Mucosa of stomach (tissue), 1 donor: ENCODE data around the gene NFIA.

Source experiments
- H3K27me3 ChIP-seq: one replicate; pipeline ENCODE4 v1.7.0; 2013; ENCODE audit warnings: mild to moderate bottlenecking, low read length; ENCODE audit not compliant: control insufficient read depth, insufficient read depth
- H3K36me3 ChIP-seq: one replicate; pipeline ENCODE4 v1.7.0; 2013; ENCODE audit warnings: low read length; ENCODE audit not compliant: control insufficient read depth, insufficient read depth
- H3K4me1 ChIP-seq: one replicate; pipeline ENCODE4 v1.7.0; 2013; ENCODE audit warnings: mild to moderate bottlenecking, low read length; ENCODE audit not compliant: control insufficient read depth, insufficient read depth
- H3K4me3 ChIP-seq: one replicate; pipeline ENCODE4 v1.7.0; 2013; ENCODE audit warnings: low read length
- H3K9ac ChIP-seq: one replicate; pipeline ENCODE4 v1.7.0; 2013; ENCODE audit warnings: mild to moderate bottlenecking, low read length, moderate library complexity
- H3K9me3 ChIP-seq: one replicate; pipeline ENCODE4 v1.7.0; 2013; ENCODE audit warnings: mild to moderate bottlenecking, low read length, moderate library complexity; ENCODE audit not compliant: control insufficient read depth
- donor health status: Pancreatic carcinoma.

The NFIA gene

GRCh38 chr1:61450872-61451571, 368.7 kb downstream of the NFIA start:
- Histone ChIP-seq H3K9ac (no peak overlapping the region), H3K9me3 (no peaks in the 10 kb centered on the region), H3K36me3 (no peaks in the 10 kb centered on the region), H3K27me3 (no peaks in the 10 kb centered on the region), H3K4me3 (no peak overlapping the region), H3K4me1 (peaks cover 37% of the 10 kb centered on the region)

GRCh38 chr1:61451572-61451968, 369.2 kb downstream of the NFIA start:
- H3K9me3 ChIP-seq, result no peaks in the 10 kb centered on the region
- H3K9ac ChIP-seq, result no peak overlapping the region
- no peaks in the 10 kb centered on the region for H3K27me3 ChIP-seq
- no peak overlapping the region for H3K4me3 ChIP-seq
- H3K36me3 ChIP-seq, result no peaks in the 10 kb centered on the region
- H3K4me1 ChIP-seq, result peaks cover 32% of the 10 kb centered on the region

DNA sequence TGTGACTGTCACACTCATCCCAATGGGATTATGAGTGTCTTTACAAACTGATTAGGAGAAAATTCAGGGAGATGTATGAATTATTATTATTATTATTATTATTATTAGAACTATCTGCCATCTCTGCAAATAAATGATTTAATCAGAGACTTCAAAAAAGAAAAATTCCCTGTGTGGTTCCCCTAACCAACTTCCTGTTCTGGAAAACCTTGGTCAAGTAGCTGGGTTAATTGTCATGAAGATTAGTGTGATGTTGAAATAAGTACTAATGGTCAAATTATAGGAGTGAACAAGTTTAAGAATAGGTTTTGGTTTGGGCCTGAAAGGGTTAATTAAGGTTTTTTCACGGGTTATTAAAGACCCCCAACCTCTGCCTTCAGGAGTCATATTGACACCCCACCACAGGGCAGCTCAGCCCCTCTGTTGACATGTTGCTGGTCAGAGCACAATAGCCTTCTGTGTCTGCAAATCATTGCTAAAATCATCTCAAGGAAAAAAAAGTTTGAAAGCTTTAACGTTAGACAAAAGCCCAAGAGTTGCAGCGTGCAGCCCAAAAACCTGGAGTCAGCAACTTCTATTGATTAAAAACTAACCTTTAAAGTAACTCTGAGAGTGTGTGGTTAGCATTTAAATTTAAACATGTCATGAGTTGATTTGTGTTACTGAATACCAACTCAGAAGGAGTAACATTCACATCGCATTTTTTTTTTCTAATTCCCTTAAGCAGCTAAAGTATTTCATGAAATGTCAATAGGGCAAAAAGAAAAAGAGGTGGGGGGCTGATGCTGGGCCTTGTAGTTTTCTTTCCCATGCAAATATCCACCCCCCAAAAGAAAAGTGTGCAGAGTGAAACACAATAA, 370.0 kb downstream of the NFIA start:
- Histone ChIP-seq H3K27me3 (no peaks in the 10 kb centered on the region), H3K36me3 (no peaks in the 10 kb centered on the region), H3K9ac (no peak overlapping the region), H3K4me1 (peaks cover 32% of the 10 kb centered on the region), H3K4me3 (no peak overlapping the region), H3K9me3 (no peaks in the 10 kb centered on the region)

DNA sequence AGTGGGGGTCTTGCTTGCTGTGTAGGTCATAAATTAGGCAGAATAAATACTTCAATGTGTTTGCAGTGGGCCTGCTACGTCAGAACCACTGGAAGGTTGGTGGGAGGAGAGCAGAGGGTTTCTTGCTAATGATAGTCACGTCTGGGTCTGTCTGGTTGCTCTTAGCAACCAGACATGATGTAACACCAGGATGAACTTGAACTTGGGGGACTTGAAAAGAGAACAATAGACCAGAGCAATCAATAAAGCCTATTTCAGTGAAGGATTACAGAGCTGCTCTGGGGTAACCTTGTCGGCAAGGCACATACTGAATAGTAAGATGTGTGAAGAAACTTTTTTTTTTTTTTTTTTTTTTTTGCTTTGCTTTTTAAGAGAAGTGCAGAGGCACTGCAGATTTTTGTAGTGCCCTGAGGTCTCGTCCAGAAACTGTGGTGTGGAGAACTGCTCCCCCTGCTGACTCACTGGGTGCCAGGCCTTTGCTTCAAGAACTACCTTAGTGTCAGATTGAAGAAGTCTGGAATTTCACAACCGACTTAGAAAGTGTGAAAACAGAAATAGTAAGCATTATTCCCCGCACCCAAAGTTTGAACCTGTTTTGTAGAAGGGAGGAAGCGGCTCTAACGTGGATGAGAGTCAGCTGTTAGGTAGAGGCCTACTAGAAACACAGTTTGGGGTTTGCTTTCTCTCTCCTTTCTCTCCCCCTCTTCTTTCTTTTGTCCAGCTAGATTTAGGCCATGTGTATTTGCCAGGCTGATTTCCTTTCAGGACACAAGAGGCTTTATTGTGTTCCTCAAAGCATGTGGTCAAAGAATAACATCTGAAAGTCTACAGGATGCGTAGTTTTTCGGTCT, 371.0 kb downstream of the NFIA start:
- H3K4me1 ChIP-seq, result peaks cover 32% of the 10 kb centered on the region
- no peaks in the 10 kb centered on the region for H3K9me3 ChIP-seq
- H3K9ac ChIP-seq, result no peak overlapping the region
- H3K4me3 ChIP-seq, result no peak overlapping the region
- H3K27me3 ChIP-seq, result no peaks in the 10 kb centered on the region
- H3K36me3 ChIP-seq, result no peaks in the 10 kb centered on the region

DNA sequence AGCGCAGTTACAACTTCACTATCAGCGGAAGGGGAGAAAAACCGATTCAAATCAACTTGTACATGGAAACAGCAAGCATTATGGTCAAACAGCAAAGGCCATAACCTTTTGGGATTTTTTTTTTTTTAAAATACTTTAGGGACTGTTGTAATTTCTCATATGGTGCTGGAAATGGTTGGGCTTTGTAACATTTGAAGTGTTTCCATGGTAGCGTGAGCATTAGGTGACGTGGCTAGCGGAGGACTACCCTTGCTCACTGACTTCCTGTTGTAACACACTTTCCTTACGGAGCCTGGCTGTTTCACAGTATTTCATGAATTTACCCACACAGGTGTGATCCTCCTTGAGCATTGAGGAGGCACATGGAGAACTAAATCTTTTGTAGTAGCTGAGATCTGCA, 373.0 kb downstream of the NFIA start:
- Histone ChIP-seq H3K27me3 (no peaks in the 10 kb centered on the region), H3K36me3 (no peaks in the 10 kb centered on the region), H3K4me3 (no peak overlapping the region), H3K9me3 (no peaks in the 10 kb centered on the region), H3K4me1 (peaks cover 21% of the 10 kb centered on the region), H3K9ac (no peak overlapping the region)

GRCh38 chr1:61457526-61458040, 375.2 kb downstream of the NFIA start:
- Histone ChIP-seq H3K9me3 (no peaks in the 10 kb centered on the region), H3K9ac (no peak overlapping the region), H3K4me3 (no peak overlapping the region), H3K27me3 (no peaks in the 10 kb centered on the region), H3K36me3 (no peaks in the 10 kb centered on the region), H3K4me1 (peaks cover 10% of the 10 kb centered on the region)

DNA sequence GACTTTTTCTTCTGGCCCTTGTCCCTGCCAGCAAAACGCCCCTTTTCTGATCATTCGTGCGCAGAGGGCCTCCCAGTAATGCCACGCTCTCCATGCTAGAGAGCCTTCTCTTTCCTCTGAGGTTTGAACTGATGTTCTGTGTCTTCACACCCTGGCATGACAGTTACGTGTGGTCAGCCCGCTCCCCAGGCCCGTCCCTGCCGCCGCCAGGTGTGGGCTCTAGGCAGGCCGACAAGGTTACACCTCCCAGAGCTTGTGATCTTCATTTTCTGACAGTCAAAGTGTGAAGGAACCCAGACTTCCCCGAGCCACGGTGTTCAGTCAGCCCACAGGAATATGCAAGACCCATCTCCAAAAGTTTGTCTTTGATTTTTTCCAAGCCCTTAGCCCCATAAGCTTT, 377.0 kb downstream of the NFIA start:
- H3K36me3 ChIP-seq, result no peaks in the 10 kb centered on the region
- no peaks in the 10 kb centered on the region for H3K27me3 ChIP-seq
- no peaks in the 10 kb centered on the region for H3K4me1 ChIP-seq
- no peak overlapping the region for H3K4me3 ChIP-seq
- no peak overlapping the region for H3K9ac ChIP-seq
- H3K9me3 ChIP-seq, result no peaks in the 10 kb centered on the region

DNA sequence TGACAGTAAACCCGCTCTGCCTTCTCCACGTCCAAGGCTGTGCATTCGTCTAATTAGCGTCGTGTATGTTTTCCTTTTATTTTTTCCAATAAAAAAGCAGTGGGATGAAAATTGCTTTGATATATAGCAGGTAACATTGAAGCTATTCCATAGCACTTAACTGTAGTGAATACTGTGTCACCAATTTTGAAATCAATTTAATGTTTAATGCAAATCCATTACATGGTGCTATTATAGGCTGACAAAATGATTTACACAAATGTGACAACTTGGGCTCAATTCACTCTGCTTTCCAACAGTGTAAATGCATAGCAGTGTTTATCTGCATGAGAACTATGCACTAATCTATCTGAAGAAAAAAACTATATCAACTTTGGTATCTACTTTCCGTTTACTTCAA, 377.8 kb downstream of the NFIA start:
- Histone ChIP-seq H3K9ac (no peak overlapping the region), H3K9me3 (no peaks in the 10 kb centered on the region), H3K4me1 (no peaks in the 10 kb centered on the region), H3K4me3 (no peak overlapping the region), H3K27me3 (no peaks in the 10 kb centered on the region), H3K36me3 (no peaks in the 10 kb centered on the region)

DNA sequence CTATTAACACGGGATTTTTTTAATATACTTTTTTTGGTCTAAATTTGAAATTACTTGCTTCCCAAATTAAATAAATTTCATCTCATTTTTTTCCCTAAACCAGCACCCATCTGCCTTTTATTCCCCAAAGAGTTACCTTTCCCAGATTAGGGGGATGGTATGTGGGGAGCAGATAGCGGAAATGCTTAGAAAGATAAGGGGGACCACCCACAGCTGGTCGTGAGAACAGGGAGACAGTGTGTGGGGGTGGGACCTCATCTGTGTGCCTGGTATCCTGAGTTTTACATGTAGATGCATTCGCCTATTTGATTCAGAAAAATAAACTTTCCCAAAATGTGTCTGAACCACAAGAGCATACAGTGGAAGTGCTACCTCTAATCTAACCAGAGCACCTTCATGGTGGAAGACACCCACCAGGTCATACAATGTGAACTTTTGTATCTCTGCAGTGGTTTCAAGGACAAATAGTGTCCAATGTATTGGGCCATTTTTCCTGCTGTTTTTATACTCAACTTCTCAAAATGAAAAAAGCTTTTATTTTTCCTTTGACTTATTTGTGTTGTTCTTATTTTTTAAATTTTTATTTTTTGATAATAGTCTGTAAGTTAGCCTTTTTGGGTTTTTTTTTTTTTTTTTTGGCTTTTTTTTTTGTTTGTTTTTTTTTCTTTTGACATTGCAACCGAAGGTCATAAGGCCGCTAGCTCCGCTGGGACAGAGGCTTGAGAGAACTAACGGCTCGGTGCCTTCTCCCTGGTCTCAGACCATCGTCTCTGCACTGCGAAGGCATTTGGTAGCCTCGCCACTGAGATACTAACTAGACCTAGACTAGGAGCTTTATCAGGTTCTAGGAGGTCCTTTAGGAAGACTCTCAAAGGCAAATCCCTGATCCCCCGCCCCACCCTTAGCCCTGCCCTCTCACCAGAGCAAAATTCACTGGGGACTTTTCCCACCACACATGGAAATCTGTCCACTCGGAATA, 379.3 kb downstream of the NFIA start:
- Histone ChIP-seq H3K9ac (no peak overlapping the region), H3K4me3 (no peak overlapping the region), H3K27me3 (no peaks in the 10 kb centered on the region), H3K9me3 (no peaks in the 10 kb centered on the region), H3K4me1 (no peaks in the 10 kb centered on the region), H3K36me3 (no peaks in the 10 kb centered on the region)

- Histone ChIP-seq H3K9ac (no peak overlapping the region), H3K36me3 (no peaks in the 10 kb centered on the region), H3K9me3 (no peaks in the 10 kb centered on the region), H3K27me3 (no peaks in the 10 kb centered on the region), H3K4me3 (no peak overlapping the region), H3K4me1 (no peaks in the 10 kb centered on the region)
Measured at GRCh38 chr1:61462628-61463027, 380.3 kb downstream of the NFIA start.

- Histone ChIP-seq H3K4me3 (no peak overlapping the region), H3K27me3 (no peaks in the 10 kb centered on the region), H3K9me3 (no peaks in the 10 kb centered on the region), H3K36me3 (no peaks in the 10 kb centered on the region), H3K4me1 (no peaks in the 10 kb centered on the region), H3K9ac (peak overlapping the region; percentile 37)
Measured at GRCh38 chr1:61463220-61463619, 380.9 kb downstream of the NFIA start.
